ENCODE measurements around the gene PKHD1.

DNA sequence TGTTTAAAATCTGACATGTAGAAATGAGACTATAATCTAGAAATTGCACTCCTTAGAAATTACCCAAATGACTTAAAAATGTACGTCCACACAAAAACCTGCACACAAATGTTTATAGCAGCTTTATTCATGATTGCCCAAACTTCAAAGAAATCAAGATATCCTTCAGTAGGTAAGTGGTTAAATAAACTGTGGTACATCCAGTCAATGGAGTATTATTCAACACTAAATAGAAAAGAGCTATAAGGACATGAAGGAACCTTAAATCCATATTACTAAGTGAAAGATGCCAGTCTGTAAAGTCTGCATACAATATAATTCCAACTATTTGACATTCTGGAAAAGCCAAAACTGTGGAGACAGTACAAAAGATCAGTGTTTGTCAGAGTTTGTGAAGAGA is 513.4 kb downstream of the PKHD1 start:
- TF ChIP-seq, protein P1, sequence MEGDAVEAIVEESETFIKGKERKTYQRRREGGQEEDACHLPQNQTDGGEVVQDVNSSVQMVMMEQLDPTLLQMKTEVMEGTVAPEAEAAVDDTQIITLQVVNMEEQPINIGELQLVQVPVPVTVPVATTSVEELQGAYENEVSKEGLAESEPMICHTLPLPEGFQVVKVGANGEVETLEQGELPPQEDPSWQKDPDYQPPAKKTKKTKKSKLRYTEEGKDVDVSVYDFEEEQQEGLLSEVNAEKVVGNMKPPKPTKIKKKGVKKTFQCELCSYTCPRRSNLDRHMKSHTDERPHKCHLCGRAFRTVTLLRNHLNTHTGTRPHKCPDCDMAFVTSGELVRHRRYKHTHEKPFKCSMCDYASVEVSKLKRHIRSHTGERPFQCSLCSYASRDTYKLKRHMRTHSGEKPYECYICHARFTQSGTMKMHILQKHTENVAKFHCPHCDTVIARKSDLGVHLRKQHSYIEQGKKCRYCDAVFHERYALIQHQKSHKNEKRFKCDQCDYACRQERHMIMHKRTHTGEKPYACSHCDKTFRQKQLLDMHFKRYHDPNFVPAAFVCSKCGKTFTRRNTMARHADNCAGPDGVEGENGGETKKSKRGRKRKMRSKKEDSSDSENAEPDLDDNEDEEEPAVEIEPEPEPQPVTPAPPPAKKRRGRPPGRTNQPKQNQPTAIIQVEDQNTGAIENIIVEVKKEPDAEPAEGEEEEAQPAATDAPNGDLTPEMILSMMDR (IDR thresholded peaks at IDR 0.05) = no peak
- TF ChIP-seq POLR2A (IDR thresholded peaks at IDR 0.05) (no peak), EP300 (IDR thresholded peaks at IDR 0.05) (no peak)
